Motor neuron (in vitro differentiated cells): ENCODE results near the gene PKN1. TPM values are rescaled to one million over a fixed set of nuclear protein-coding genes. Genes with fewer than 3 reads are reported as not detected.
A peak's percentile ranks its signal among the peaks of the same experiment; 100 is the strongest.
"Not testable (repeated sequence)": the region's sequence is repeated elsewhere in the genome, so short reads cannot be mapped to it uniquely, and the experiment has no call there.

ENCODE experiments used
- ATAC-seq, 8 experiments: fragments of 200-7000 bp; cut with Tn5 transposase; replicated peaks in 6 of 8; 2 replicates each; pipeline ENCODE4 v1.8.0; 2021; ENCODE audit warnings: mild to moderate bottlenecking in 8 of 8, moderate library complexity in 8 of 8
- H3K27ac ChIP-seq, 2 donors: fragments of 250-450 bp; sonication (Bioruptor Pico); 2 replicates each; pipeline ENCODE4 v1.9.0; 2021; ENCODE audit warnings: antibody characterized with exemption in 2 of 2, mild to moderate bottlenecking in 2 of 2, moderate library complexity in 1 of 2
- H3K4me1 ChIP-seq, 2 donors: fragments of 250-450 bp; sonication (Bioruptor Pico); replicated peaks in 1 of 2; 2 replicates each; pipeline ENCODE4 v1.6.1; 2021; ENCODE audit warnings: antibody characterized with exemption in 2 of 2, mild to moderate bottlenecking in 2 of 2, moderate library complexity in 1 of 2
- H3K4me3 ChIP-seq, 5 donors: fragments of 250-450 bp; sonication (Bioruptor Pico); 2 replicates each; pipeline ENCODE4 v1.9.0; 2021; ENCODE audit warnings: antibody characterized with exemption in 5 of 5, mild to moderate bottlenecking in 5 of 5, moderate library complexity in 4 of 5
- WGBS, 10 experiments: fragments of 450-650 bp; shearing (Covaris generic); methylation state at CpG; one replicate each; pipeline ENCODE4 v1.0.0; 2022; 5-methylcytosine and 5-hydroxymethylcytosine counted together
- in situ Hi-C, 9 experiments: fragments of 400-800 bp; cut with MboI; loops; one replicate each; pipeline ENCODE4 v1.15.0; 2021; ENCODE audit warnings: low sequenced_read_pairs in 9 of 9, low pct_unique_long_range_greater_than_20kb in 2 of 9; ENCODE audit not compliant: unreplicated experiment in 9 of 9
- total RNA-seq, 8 experiments: library from RNA; unstranded; fragments of 300-600 nt; gene quantifications; 2 replicates each; pipeline versions ENCODE4 v1.2.3 to v1.2.4, GENCODE V29; 2022

The PKN1 gene
- total RNA-seq, 8 experiments from 2014 or later: 37.6 to 69.3 (median 56.0) TPM

DNA sequence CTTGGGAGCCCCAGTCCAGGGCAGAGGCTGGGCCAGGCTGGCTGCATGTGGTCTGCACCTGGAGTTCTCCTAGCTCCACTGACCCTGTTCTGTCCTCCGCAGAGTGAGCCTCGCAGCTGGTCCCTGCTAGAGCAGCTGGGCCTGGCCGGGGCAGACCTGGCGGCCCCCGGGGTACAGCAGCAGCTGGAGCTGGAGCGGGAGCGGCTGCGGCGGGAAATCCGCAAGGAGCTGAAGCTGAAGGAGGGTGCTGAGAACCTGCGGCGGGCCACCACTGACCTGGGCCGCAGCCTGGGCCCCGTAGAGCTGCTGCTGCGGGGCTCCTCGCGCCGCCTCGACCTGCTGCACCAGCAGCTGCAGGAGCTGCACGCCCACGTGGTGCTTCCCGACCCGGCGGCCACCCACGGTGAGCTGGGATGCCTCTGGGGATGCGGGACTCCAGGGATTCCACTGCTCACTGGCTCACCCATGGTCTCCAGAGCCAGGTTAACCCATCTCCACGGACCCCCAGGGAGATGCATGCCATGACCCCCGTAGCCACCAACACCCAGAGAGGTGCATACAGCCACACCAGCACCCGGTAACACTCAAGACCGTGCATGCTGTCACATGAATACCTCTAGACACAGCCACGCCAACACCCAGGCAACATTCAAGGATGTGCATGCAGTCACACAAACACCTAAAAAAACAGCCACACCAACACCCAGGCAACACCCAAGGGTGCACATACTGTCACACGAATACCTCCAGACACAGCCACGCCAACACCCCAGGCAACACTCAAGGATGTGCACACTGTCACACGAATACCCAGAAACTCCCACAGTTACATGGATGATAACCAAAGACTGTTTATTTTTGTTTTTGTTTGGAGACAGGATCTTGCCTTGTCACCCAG, 8.2 kb downstream of the PKN1 start:
- H3K27ac ChIP-seq: no peak overlapping the region
- peaks cover 0 to 7% of the 10 kb centered on the region in 2 donors for H3K4me1 ChIP-seq
- peak in 4 of 8 experiments; percentile 11 to 57 (median 32) for ATAC-seq
- H3K4me3 ChIP-seq: no peak overlapping the region
- WGBS, 10 experiments: 73 to 100% (median 95%) methylated on average over 2 to 5 of the region's 34 CpGs; no CpG with 5 or more reads in 4 of the 10 experiments
- in situ Hi-C loops: no loop called here

DNA sequence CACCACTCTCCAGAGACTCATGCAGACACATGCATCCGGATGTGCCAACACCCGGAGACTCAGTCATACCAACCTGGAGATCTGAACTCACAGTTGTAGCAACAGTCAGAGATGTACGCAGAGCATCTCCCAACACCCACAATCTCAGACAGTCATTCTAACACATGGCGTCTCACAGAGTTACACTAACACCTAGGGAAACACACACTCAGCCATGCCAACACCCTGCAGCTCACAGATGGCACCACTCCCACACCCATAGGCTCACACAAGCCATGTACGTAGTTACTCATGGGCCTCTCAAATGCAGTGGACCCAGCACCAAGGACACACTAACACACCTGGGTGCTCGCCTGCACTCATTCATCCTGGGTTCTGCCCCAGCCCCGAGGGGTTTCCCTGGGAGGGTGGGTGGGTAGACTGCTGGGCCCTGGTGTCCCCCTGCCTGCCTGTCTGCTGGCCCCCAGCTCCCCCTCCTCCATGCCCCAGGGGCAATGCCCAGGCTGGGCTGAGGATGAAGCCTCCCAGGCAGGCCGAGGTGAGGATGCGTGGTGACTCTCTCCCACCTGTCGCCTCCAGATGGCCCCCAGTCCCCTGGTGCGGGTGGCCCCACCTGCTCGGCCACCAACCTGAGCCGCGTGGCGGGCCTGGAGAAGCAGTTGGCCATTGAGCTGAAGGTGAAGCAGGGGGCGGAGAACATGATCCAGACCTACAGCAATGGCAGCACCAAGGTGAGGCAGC, 10.0 kb downstream of the PKN1 start:
- Histone ChIP-seq H3K4me1 (peaks cover 0 to 7% of the 10 kb centered on the region in 2 donors), H3K27ac (no peak overlapping the region), H3K4me3 (no peak overlapping the region)
- in situ Hi-C loops: no loop called here
- peak in 1 of 8 experiments; percentile 7 for ATAC-seq
- 85 to 100% (median 96%) methylated on average over 2 to 4 of the region's 16 CpGs; no CpG with 5 or more reads in 5 of the 10 experiments for WGBS, 10 experiments

DNA sequence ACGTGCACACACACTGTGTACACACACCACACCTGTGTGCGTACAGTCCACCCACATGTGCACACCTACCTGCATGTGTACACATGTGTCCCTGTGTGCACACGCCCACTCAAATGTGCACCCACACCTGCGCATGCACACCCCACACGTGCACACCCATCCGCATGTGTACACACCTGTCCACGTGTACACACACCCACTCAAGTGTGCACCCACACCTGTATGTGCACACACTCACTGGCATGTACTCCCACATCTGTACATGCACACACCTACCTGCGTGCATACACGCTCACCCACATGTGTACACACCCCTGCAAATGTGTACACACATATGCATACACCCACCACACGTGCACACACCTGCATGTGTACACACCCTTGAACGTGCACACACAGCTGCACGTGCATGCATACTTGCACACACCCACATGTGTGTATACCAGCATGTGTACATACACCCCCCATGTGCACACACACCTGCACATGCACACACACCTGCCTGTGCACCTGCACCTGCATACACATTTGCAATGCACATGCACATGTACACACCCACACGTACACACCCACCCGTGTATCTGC, 10.6 kb downstream of the PKN1 start:
- ATAC-seq: peak in 2 of 8 experiments; percentile 12 to 30
- 84 to 100% (median 100%) methylated on average over 1 to 5 of the region's 14 CpGs; no CpG with 5 or more reads in 5 of the 10 experiments for WGBS, 10 experiments
- Histone ChIP-seq H3K4me1 (peaks cover 0 to 7% of the 10 kb centered on the region in 2 donors), H3K27ac (no peak overlapping the region), H3K4me3 (no peak overlapping the region)
- in situ Hi-C loops: no loop called here

DNA sequence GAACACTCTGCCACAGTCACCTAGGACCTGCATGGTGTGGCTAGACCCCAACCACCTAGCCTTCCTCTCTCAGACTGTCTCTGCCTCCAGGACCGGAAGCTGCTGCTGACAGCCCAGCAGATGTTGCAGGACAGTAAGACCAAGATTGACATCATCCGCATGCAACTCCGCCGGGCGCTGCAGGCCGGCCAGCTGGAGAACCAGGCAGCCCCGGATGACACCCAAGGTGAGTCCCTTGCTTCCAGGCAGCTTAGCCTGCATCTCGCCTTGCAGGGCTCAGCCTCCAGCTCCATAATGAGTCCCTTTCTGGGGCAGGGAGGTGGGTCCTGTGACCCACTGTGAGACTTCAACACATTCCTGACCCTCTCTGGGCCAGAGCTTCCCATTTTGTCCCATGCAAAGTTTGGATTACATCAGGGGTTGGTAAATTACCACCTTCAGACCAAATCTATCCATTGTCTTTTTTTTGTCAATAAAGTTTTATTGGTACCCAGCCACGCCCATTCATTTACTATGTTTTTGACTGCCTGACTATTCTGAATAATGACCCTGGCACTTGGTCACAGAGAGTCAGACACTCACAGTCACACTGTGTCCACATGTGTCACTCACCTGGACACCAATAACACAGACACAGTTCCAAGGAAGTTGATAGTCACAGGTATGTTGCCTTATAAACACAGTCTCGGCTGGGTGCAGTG, 13.4 kb downstream of the PKN1 start:
- 92 to 100% (median 100%) methylated on average over 1 to 8 of the region's 10 CpGs; no CpG with 5 or more reads in 3 of the 10 experiments for WGBS, 10 experiments
- H3K27ac ChIP-seq: no peak overlapping the region
- ATAC-seq: no peak
- no peak overlapping the region for H3K4me3 ChIP-seq
- H3K4me1 ChIP-seq: no peaks in the 10 kb centered on the region
- in situ Hi-C loops: no loop called here

DNA sequence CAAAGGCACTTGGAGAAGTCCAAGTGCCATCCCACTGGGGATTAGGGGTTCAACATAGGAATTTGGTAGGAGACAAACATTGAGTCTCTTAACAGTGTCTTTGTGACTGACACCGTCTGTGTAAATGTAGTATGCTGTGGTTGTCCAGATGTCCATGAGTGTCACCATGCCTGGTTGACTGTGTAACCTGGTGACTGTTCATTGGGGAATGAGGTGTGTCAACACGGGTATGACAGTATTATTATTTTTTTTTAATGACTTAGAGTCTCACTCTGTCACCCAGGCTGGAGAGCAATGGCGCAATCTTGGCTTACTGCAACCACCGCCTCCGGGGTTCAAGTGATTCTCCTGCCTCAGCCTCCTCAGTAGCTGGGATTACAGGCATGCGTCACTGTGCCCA, 16.2 kb downstream of the PKN1 start:
- H3K27ac ChIP-seq: no peak overlapping the region
- WGBS, 10 experiments: 60 to 100% (median 91%) methylated on average over 1 to 6 of the region's 6 CpGs; no CpG with 5 or more reads in 2 of the 10 experiments
- no peak overlapping the region for H3K4me3 ChIP-seq
- ATAC-seq: no peak
- no peaks in the 10 kb centered on the region for H3K4me1 ChIP-seq
- in situ Hi-C loops: no loop called here

DNA sequence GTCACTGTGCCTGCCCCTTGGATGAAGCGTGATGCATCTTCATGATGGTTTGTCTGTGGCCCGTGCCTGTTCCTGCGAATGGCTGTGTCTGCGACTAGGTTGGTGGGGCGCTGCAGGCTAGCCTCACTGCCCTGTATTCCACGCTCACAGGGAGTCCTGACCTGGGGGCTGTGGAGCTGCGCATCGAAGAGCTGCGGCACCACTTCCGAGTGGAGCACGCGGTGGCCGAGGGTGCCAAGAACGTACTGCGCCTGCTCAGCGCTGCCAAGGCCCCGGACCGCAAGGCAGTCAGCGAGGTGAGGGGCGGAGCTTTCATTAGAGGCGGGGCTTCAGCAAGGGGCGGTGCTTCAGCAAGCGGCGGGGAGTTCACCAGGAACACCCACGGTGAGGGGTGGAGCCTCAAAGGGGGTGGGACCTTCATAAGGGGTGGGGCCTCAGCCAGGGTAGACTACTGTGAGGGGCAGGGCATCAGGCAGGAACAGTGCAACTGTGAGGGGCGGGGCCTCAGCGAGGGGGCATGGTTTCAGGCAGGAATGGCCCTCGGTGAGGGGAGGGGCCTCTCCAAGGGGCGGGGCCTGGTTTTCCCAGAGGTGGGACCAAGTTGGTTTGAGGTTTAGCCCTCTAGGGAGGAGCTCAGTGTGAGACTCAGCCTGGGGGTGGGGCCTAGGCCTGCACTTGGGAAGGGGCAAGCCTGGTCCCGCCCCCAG, 17.2 kb downstream of the PKN1 start:
- H3K27ac ChIP-seq: no peak overlapping the region
- in situ Hi-C loops: no loop called here
- no peak overlapping the region for H3K4me3 ChIP-seq
- 68 to 100% (median 93%) methylated on average over 1 to 6 of the region's 30 CpGs; no CpG with 5 or more reads in 6 of the 10 experiments for WGBS, 10 experiments
- no peaks in the 10 kb centered on the region for H3K4me1 ChIP-seq
- ATAC-seq: peak; percentile 51 to 97 (median 87)

DNA sequence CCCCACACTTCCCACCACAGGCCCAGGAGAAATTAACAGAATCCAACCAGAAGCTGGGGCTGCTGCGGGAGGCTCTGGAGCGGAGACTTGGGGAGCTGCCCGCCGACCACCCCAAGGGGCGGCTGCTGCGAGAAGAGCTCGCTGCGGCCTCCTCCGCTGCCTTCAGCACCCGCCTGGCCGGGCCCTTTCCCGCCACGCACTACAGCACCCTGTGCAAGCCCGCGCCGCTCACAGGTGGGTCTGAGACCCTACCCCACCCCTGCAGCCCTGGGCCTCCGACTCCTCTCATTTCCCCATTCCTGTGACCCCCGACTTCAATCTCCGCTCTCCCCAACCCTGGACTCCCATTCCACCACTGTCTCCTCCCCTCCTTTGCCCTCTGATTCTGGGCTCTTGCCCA, 17.8 kb downstream of the PKN1 start:
- ATAC-seq: peak in 3 of 8 experiments; percentile 2 to 11 (median 2)
- H3K4me1 ChIP-seq: no peaks in the 10 kb centered on the region
- H3K4me3 ChIP-seq: no peak overlapping the region
- in situ Hi-C loops: no loop called here
- 100% methylated on average over 1 of the region's 19 CpGs; no CpG with 5 or more reads in 9 of the 10 experiments for WGBS, 10 experiments
- H3K27ac ChIP-seq: no peak overlapping the region

DNA sequence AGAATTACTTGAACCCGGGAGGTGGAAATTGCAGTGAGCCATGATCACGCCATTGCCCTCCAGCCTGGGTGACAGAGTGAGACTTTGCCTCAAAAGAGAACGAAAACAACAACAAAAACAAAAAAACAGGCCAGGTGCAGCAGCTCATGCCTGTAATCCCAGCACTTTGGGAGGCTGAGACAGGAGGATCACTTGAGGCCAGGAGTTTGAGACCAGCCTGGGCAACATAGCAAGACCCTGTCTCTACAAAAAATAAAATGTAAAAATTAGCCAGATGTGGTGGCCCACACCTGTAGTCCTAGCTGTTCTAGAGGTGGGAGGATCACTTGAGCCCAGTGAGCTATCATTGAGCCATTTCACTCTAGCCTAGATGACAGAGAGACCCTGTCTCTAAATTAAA, 19.2 kb downstream of the PKN1 start:
- in situ Hi-C loops, H3K4me3 ChIP-seq, H3K4me1 ChIP-seq, ATAC-seq, H3K27ac ChIP-seq: not testable (repeated sequence)
- 80 to 100% (median 98%) methylated on average over 1 to 3 of the region's 3 CpGs; no CpG with 5 or more reads in 4 of the 10 experiments for WGBS, 10 experiments

DNA sequence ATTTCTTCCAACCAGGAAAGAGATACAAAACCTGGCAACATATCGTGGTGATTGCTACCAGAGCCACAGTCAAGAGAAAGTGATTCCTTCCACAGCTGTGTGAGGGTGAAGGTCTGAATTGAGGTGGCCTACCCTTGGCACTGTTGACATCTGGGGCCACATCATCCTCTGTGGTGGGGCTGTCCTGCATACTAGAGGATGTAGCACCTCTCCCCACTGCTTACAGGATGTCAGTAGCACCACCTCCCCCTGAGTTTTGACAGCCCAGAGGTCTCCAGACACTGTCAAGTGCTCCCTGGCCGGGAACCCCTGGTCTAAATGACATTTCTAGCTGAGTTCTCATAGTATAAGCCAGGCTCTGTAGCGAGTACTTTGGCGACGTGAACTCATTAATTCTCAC, 26.6 kb downstream of the PKN1 start:
- ATAC-seq: no peak
- Histone ChIP-seq H3K27ac (no peak overlapping the region), H3K4me1 (no peaks in the 10 kb centered on the region), H3K4me3 (no peak overlapping the region)
- in situ Hi-C loops: no loop called here
- 51 to 100% (median 84%) methylated on average over 1 to 4 of the region's 5 CpGs; no CpG with 5 or more reads in 2 of the 10 experiments for WGBS, 10 experiments

DNA sequence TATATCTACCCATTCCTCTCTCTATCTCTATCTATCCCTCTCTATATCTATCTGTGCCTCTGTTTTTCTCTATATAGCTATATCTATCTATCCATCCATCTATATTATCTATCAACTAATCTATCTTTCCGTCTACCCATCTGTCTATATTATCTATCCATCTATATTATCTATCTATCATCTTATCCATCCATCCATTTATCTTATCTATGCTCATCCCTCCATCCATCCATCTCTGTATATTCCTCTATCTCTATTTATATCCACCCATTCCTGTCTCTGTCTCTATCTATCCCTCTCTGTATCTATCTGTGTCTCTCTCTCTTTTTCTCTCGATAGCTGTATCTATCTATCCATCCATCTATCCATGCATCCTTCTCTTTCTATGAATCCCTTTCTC, 27.8 kb downstream of the PKN1 start:
- 50 to 100% (median 95%) methylated on average over 1 to 2 of the region's 2 CpGs; no CpG with 5 or more reads in 1 of the 10 experiments for WGBS, 10 experiments
- in situ Hi-C loops: no loop called here
- ATAC-seq: no peak
- no peak overlapping the region for H3K27ac ChIP-seq
- H3K4me1 ChIP-seq: no peaks in the 10 kb centered on the region
- no peak overlapping the region for H3K4me3 ChIP-seq

DNA sequence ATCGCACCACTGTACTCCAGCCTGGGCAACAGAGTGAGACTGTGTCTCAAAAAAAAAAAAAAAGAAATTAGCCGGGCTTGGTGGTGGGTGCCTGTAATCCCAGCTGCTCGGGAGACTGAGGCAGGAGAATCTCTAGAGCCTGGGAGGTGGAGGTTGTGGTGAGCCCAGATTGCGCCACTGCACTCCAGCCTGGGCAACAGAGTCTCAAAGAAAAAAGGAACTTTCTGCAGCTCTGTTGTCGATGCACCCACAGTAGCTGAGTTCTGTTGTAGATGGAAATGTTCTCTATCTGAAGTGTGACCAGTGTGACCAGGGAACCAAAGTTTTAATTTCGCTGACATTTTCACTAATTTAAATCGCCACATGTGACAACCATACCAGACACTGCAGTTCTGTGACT, 29.3 kb downstream of the PKN1 start:
- H3K27ac ChIP-seq, H3K4me1 ChIP-seq, H3K4me3 ChIP-seq, ATAC-seq, in situ Hi-C loops: not testable (repeated sequence)
- WGBS, 10 experiments: 70 to 100% (median 97%) methylated on average over 2 to 5 of the region's 7 CpGs; no CpG with 5 or more reads in 4 of the 10 experiments

DNA sequence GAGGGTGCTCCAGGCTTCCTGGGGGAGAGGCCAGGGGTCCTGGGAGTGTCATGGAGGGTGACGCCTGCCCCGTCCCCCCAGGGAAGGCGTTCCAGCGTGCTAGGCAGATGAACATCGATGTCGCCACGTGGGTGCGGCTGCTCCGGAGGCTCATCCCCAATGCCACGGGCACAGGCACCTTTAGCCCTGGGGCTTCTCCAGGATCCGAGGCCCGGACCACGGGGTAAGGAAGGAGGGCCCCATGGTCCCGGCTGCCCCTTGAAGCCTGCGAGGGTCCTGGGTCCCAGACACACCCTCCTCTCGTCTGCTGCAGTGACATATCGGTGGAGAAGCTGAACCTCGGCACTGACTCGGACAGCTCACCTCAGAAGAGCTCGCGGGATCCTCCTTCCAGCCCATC, 30.6 kb downstream of the PKN1 start:
- ATAC-seq: no peak
- in situ Hi-C loops: no loop called here
- H3K27ac ChIP-seq: no peak overlapping the region
- H3K4me3 ChIP-seq: no peak overlapping the region
- no peaks in the 10 kb centered on the region for H3K4me1 ChIP-seq
- WGBS, 10 experiments: 85 to 100% (median 100%) methylated on average over 1 to 4 of the region's 21 CpGs; no CpG with 5 or more reads in 7 of the 10 experiments
